Neural progenitor cell (in vitro differentiated cells): ENCODE results near the gene KCNK5.

Source experiments
- CTCF ChIP-seq: fragments of 200-600 bp; sonication (generic); IDR thresholded peaks from 2 replicates; pipeline ENCODE4 v1.5.1; 2017; ENCODE audit warnings: antibody characterized with exemption, mild to moderate bottlenecking
- EZH2 ChIP-seq: fragments of 200-600 bp; sonication (generic); IDR thresholded peaks from 2 replicates; pipeline ENCODE4 v1.6.1; 2017; ENCODE audit warnings: antibody characterized with exemption, mild to moderate bottlenecking, moderate library complexity
- EZH2phosphoT487 ChIP-seq: fragments of 200-600 bp; sonication (generic); IDR thresholded peaks from 2 replicates; pipeline ENCODE4 v1.6.1; 2017; ENCODE audit warnings: antibody characterized with exemption

- TF ChIP-seq CTCF (no peak), EZH2 (no peak), EZH2phosphoT487 (no peak)
These were observed 36.0 kb downstream of the KCNK5 start for GRCh38 chr6:39193201-39193791.
